ENCODE data around the gene LPCAT2. TPM values are rescaled to one million over a fixed set of nuclear protein-coding genes. Genes with fewer than 3 reads are reported as not detected.

LPCAT2 gene
- total RNA-seq, 1 donor, result 23.5 TPM

DNA sequence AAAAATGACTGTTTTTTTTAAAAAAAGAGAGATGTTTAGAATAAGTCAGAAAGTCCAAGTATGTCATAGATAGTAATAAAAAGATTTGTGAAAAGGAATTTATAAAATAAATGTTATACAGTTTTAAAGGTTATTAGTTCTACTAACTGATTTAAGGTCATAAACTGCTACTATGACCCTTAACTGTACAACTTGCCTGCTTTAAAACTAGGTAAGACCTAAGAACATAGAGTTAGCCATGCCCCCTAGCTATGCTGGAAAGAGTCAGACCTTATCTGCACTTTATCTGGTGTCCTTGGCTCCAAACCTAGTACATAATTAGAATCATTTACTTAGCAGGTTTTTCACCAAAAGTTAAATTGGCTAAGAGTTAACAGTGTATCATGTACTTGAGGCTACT lies 123.4 kb downstream of the LPCAT2 start:
- H3K9me3 ChIP-seq (ENCODE audit: low read depth, low read length), result no peaks in the 10 kb centered on the region
- H4K20me1 ChIP-seq (ENCODE audit: insufficient read depth, low read length), result no peaks in the 10 kb centered on the region
- no peak overlapping the region for H3K4me2 ChIP-seq (ENCODE audit: insufficient read depth, low read length)
- no peak overlapping the region for H3K27ac ChIP-seq (ENCODE audit: low read depth, low read length)
- H3K4me1 ChIP-seq (ENCODE audit: insufficient read depth, low read length), result no peaks in the 10 kb centered on the region
- no peak overlapping the region for H2AFZ ChIP-seq (ENCODE audit: low read length)
- H3K36me3 ChIP-seq (ENCODE audit: insufficient read depth, low read length), result no peaks in the 10 kb centered on the region
- no peak overlapping the region for H3K4me3 ChIP-seq (ENCODE audit: insufficient read depth, low read length)
- no peak for TF ChIP-seq CTCF (IDR thresholded peaks at IDR 0.05; ENCODE audit: extremely low read depth, low read depth, low read length)
- H3K27me3 ChIP-seq (ENCODE audit: insufficient read depth, low read length), result no peaks in the 10 kb centered on the region
- DNase-seq (ENCODE audit: insufficient read length, low spot score, missing footprints), result no peak
- H3K79me2 ChIP-seq (ENCODE audit: insufficient read depth, low read length), result no peaks in the 10 kb centered on the region

- Histone ChIP-seq H3K4me2 (ENCODE audit: insufficient read depth, low read length) (no peak overlapping the region), H2AFZ (ENCODE audit: low read length) (no peak overlapping the region), H3K27ac (ENCODE audit: low read depth, low read length) (no peak overlapping the region), H3K36me3 (ENCODE audit: insufficient read depth, low read length) (no peaks in the 10 kb centered on the region), H3K9me3 (ENCODE audit: low read depth, low read length) (no peaks in the 10 kb centered on the region), H3K79me2 (ENCODE audit: insufficient read depth, low read length) (no peaks in the 10 kb centered on the region), H3K27me3 (ENCODE audit: insufficient read depth, low read length) (no peaks in the 10 kb centered on the region), H3K4me1 (ENCODE audit: insufficient read depth, low read length) (no peaks in the 10 kb centered on the region), H3K4me3 (ENCODE audit: insufficient read depth, low read length) (no peak overlapping the region), H4K20me1 (ENCODE audit: insufficient read depth, low read length) (no peaks in the 10 kb centered on the region)
- no peak for TF ChIP-seq CTCF (IDR thresholded peaks at IDR 0.05; ENCODE audit: extremely low read depth, low read depth, low read length)
- DNase-seq (ENCODE audit: insufficient read length, low spot score, missing footprints), result no peak
Measured at GRCh38 chr16:55634193-55634592, 125.3 kb downstream of the LPCAT2 start.

Other genes with a start within 250 kb of the LPCAT2 start
- 1.2 and 1.4 TPM in 2 replicates for gene IRX6, start 184.9 kb upstream of the LPCAT2 start, total RNA-seq
- gene MMP2, start 29.9 kb upstream of the LPCAT2 start, total RNA-seq, result 2,094 and 2,259 TPM in 2 replicates
- gene CAPNS2, start 57.6 kb downstream of the LPCAT2 start, total RNA-seq, result 1.1 and 2.1 TPM in 2 replicates
- not detected in 2 replicates for gene SLC6A2, start 146.9 kb downstream of the LPCAT2 start, total RNA-seq